ENCODE results near the gene PCBD1.
"Not testable (repeated sequence)": the region's sequence is repeated elsewhere in the genome, so short reads cannot be mapped to it uniquely, and the experiment has no call there.

The PCBD1 gene

GRCh38 chr10:70861495-70862197 lies 26.7 kb downstream of the PCBD1 start:
- not testable (repeated sequence) for DNase-seq (ENCODE audit: low spot score)

GRCh38 chr10:70858759-70859158 lies 29.6 kb downstream of the PCBD1 start:
- DNase-seq (ENCODE audit: low spot score): no peak

- DNase-seq (ENCODE audit: low spot score): no peak
Observed at GRCh38 chr10:70856454-70856853, 31.9 kb downstream of the PCBD1 start.

- no peak for DNase-seq (ENCODE audit: low spot score)
Observed at GRCh38 chr10:70853457-70853856, 34.9 kb downstream of the PCBD1 start.

- DNase-seq (ENCODE audit: low spot score): no peak
Observed at GRCh38 chr10:70853038-70853437, 35.3 kb downstream of the PCBD1 start.

- no peak for DNase-seq (ENCODE audit: low spot score)
Observed at GRCh38 chr10:70851597-70852475, 36.5 kb downstream of the PCBD1 start.

GRCh38 chr10:70850097-70850496 lies 38.3 kb downstream of the PCBD1 start:
- no peak for DNase-seq (ENCODE audit: low spot score)

- DNase-seq (ENCODE audit: low spot score): no peak
Observed at GRCh38 chr10:70849582-70850016, 38.8 kb downstream of the PCBD1 start.

- no peak for DNase-seq (ENCODE audit: low spot score)
Observed at GRCh38 chr10:70847659-70848360, 40.6 kb downstream of the PCBD1 start.

- no peak for DNase-seq (ENCODE audit: low spot score)
Observed at GRCh38 chr10:70846795-70847194, 41.6 kb downstream of the PCBD1 start.

GRCh38 chr10:70845816-70846215 lies 42.5 kb downstream of the PCBD1 start:
- DNase-seq (ENCODE audit: low spot score): no peak

- no peak for DNase-seq (ENCODE audit: low spot score)
Observed at GRCh38 chr10:70845256-70845655, 43.1 kb downstream of the PCBD1 start.

- DNase-seq (ENCODE audit: low spot score): no peak
Observed at GRCh38 chr10:70843776-70844489, 44.4 kb downstream of the PCBD1 start.

- DNase-seq (ENCODE audit: low spot score): no peak
Observed at GRCh38 chr10:70843333-70843732, 45.0 kb downstream of the PCBD1 start.

GRCh38 chr10:70840836-70841235 lies 47.5 kb downstream of the PCBD1 start:
- DNase-seq (ENCODE audit: low spot score): no peak

GRCh38 chr10:70838270-70838805 lies 50.0 kb downstream of the PCBD1 start:
- no peak for DNase-seq (ENCODE audit: low spot score)

GRCh38 chr10:70837660-70838059 lies 50.7 kb downstream of the PCBD1 start:
- DNase-seq (ENCODE audit: low spot score): no peak

- no peak for DNase-seq (ENCODE audit: low spot score)
Observed at GRCh38 chr10:70836319-70836718, 52.0 kb downstream of the PCBD1 start.

- no peak for DNase-seq (ENCODE audit: low spot score)
Observed at GRCh38 chr10:70834441-70835151, 53.8 kb downstream of the PCBD1 start.

- DNase-seq (ENCODE audit: low spot score): no peak
Observed at GRCh38 chr10:70834021-70834420, 54.3 kb downstream of the PCBD1 start.

- no peak for DNase-seq (ENCODE audit: low spot score)
Observed at GRCh38 chr10:70833601-70834000, 54.8 kb downstream of the PCBD1 start.

Data from kidney capillary endothelial cell (primary cell).